CD4-positive, alpha-beta T cell treated with Interleukin-4 for 4 hours (primary cell): ENCODE results near the gene ZFR.
"Not testable (repeated sequence)": the region's sequence is repeated elsewhere in the genome, so short reads cannot be mapped to it uniquely, and the experiment has no call there.

Experiments
- DNase-seq: peaks from one replicate; pipeline ENCODE4 v3.0.0-alpha.2; 2020

ZFR gene

DNA sequence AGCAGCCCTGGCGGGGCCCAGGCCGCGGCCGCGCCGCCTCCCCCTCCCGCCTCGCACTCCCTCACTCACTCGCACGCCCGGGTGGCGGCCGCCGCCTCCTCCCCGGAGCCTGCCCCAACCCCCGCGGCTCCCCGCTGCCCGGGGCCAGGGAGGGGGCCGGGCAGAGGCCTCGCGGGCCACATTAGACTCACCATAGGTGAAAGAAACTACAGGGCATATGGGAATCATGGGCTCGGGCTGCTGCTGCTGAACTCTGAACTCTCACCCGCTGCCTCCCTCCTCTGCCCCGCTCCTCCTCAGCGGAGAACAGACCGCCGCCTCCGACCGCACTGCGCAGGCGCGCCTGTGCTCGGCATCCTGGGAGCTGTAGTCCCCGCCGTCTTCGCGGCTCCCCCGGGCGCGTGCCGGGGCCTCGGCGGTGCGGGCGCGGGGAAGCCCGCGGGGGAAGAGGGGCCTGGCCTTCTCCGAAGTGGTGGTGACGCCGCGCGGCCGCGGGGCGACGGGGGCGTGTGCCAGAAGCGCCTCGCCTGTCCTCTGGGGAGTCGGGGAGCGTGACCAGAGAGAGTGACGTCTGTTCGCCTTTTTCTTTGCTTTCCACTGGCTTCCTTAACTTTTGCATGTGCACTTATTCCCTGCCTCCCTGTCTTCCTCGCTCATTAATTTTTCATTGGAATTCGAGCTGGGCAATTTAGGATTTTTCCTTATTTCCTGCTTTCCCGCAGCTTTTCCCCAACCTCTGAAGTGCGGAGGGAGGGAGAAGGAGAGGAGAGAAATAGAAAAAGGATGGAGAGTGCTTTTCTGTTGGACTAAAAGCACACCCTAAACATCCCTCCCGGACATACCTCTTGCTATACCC, at the start of gene ZFR:
ZFR (minus strand) TSS at position 310 of the 856 bp plus-strand sequence; CDS start at position 228, 82 bp downstream.
- peak; percentile 94 for DNase-seq

GRCh38 chr5:32490972-32491557, 46.5 kb upstream of the ZFR start:
- DNase-seq = no peak

GRCh38 chr5:32489791-32490562, 45.4 kb upstream of the ZFR start:
- peak; percentile 69 for DNase-seq

- no peak for DNase-seq
Measured at GRCh38 chr5:32487424-32487823, 42.9 kb upstream of the ZFR start.

GRCh38 chr5:32487008-32487407, 42.5 kb upstream of the ZFR start:
- no peak for DNase-seq

- DNase-seq = no peak
Measured at GRCh38 chr5:32482193-32482592, 37.7 kb upstream of the ZFR start.

- no peak for DNase-seq
Measured at GRCh38 chr5:32479096-32479495, 34.6 kb upstream of the ZFR start.

DNA sequence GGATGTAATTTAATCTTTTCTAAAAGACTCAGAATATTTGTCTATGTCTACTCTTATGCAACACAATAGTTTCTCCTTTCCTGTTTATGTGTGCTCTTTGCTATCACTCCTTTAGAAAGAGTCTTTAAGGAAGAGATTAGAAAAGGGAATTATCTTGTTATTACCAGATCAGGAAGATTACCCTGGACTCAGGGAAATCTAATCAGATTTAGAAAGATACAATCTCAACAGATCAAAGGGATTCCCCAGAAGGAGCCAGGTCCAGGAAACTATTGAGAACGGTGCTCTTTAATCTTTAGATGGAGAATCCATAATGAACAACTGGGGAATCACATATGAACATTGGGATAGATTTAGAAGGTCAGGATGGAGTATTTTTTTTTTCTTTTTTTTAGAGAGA, 32.4 kb upstream of the ZFR start:
- DNase-seq = no peak

DNA sequence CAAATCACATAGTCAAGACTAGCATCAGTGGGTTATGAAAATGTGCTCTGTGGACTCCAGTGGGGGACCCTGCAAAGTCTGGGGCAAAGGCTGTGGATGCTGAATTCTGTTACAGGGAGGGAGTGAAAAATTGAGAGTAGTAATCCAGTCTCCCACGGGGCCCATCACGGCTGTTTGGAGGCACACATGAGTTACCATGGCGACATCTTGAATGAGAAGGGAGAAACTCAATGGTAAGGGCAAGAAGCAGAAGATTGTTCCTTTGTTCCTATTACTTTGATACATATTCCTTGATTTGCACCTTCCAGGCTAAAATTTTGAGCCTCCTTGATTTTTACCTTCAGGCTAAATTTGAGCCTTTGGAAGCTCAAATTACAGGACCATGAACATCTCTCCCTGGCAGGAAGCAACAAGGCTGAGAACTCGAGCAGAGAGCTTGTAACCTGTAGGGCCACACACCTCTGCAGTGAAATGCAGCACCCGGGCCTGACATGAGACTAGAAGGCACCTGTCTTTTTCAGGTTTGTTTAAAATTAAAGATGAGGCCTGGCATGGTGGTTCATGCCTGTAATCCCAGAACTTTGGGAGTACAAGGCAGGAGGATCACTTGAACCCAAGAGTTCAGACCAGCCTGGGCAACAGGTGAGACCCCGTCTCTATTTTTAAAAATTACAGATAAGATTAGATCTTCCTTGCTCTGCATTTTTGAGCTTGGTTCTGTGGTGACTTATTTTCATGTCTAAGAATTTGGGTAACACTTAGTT, 31.0 kb upstream of the ZFR start:
- DNase-seq = no peak

DNA sequence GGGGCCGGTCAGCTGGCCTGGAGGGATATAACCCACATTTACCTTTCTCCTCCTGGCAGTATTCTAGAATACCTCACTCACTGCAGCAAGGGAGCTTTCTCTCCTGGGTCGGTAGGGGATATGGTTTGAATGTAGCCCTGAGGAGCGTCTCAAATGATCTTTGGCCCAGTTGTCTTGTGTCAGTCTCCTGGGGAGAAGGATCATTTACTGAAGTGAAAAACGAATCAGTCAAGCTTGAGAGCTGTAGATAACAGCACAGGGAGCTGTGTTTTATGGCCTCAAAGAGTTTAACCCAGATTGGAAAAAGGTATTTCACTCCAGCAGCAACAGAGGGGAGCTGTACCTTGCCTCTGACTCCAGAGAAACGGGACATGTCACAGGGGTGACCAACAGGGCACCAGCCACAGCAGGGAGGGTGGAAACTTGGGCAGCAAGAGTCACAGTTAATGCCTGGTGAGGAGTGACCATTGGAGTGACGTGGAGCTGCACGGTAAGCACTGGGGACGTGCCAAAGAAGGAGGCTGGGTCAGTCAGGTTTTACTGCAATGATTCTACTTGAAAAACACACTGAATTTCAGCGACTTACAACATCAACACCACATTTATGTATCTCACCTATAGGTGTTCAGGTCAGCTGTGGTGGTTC, 29.8 kb upstream of the ZFR start:
- no peak for DNase-seq

DNA sequence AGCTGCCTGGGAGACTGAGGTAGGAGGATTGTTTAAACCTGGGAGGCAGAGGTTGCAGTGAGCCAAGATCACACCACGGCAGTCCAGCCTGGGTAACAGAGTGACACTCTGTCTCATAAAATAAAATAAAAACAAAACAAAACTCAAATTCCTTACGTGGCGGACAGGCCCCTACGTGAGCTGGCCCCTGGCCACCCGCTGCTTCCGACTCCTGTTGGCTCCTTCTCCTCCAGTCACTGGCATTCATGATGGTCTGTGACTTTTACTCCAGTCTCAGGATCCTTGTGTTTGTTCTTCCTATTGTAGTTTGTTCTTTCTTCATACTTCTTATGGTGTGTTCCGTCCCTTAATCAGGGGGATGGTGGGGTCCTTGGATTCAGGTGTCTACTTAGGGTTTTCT, 28.5 kb upstream of the ZFR start:
- no peak for DNase-seq

DNA sequence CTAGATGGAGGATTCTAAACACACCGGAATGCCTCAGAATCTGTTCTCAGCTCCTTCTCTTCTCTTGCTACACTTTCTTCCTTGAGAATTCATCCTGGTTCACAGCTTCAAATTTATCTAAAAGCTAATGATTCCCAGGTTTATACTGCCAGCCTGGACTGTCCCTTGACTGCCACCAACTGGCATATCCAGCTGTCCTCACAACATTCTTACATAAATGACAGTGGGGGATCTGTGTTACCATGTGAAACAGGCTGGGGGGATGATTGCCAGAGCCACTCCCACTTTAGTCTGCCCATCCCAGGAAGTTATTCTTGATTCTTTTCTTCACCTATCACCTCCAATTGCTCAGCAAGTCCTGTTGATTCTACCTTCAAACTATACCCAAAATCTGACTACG, 27.2 kb upstream of the ZFR start:
- DNase-seq = no peak

DNA sequence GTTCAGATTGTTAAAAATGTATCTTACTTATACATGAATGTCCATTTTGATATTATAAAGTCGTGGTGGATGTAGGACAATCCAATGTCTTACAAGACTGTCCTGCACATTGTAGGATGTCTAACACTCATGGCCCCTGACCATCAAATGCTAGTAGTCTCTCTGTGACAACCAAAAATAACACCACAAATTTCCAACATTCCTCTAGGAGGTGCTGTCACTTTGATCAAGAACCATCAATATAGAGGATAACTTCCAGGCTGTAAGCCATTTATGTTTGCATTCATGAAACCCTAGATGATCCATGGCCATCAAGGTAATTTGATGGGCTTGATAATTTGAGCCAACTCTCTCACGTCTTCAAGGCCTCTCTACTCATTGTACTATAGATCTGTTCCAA, 20.5 kb upstream of the ZFR start:
- DNase-seq = no peak

DNA sequence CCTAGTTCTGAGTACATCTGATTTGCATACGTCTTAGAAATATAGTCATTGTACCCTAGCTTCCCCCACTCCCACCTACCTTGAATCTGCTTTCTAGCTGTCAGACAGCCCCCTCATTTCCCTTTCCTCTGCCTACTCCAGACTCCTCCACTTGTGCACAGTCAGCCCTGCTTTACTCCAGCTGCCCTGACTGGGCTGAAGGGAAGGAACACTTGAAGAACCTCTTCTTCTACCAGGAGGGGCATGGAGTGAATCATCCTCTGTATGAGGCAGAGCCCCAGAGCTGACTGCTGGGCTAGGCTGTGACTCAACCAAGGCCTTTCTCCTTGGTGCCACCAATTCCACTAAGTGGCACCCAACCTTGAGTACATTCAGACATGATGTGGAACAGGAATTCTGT, 18.1 kb upstream of the ZFR start:
- DNase-seq = no peak

- DNase-seq = no peak
Measured at GRCh38 chr5:32461441-32462120, 17.0 kb upstream of the ZFR start.

- DNase-seq = no peak
Measured at GRCh38 chr5:32460702-32461101, 16.2 kb upstream of the ZFR start.

- DNase-seq = no peak
Measured at GRCh38 chr5:32458880-32459495, 14.4 kb upstream of the ZFR start.

DNA sequence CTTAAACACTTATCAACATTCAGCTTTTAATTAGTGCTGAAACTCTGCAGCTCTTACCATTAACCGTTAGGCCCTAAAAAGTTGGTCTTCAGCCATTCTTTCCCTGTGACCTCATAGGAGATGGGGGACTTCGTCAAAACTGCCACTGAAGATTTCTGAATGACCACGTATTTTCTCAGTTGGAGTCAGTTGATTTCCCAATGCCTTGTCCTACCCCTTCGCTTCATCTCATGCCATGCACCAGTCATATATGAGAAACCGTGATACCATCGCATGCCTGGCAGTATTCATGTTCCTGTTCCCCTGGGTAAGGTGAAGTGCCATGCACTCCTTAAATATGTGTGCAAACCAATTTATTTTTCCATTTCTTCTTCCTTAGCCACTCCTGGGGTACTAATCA, 10.8 kb upstream of the ZFR start:
- DNase-seq = no peak

GRCh38 chr5:32454821-32455220, 10.3 kb upstream of the ZFR start:
- DNase-seq = no peak

GRCh38 chr5:32453916-32454315, 9.4 kb upstream of the ZFR start:
- DNase-seq = no peak

DNA sequence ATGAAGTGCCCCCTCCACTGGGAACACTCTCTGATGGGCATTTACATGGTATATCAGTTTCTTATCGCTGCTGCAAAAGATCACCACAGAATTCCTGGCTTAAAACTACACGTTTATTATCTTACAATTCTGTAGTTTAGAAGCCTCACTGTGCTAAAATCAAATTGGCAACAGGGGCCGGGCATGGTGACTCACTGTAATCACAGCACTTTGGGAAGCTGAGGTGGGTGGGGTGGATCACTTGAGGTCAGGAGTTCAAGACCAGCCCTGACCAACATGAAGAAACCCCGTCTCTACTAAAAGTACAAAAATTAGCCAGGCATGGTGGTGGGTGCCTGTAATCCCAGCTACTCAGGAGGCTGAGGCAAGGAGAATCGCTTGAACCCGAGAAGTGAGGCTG, 7.8 kb upstream of the ZFR start:
- not testable (repeated sequence) for DNase-seq

DNA sequence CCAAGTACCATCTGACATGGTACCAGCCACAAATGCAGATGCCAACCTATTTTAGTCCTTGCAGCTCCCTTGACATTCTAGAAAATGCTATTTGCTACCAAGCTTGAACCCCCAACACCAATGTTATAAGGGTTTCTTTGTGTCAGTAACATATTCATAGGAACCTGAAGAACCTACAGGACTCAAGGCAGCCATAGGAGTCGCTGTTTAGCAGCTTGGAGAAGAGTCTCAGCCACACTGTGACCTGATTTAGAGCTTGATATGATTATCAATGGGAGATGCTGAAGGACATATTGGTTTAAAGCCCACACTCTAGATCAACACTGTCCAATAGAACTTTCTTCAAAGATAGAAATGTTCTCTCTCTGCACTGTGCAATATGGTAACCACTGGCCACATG, 6.4 kb upstream of the ZFR start:
- no peak for DNase-seq
